ENCODE measurements around the gene GRN. TPM values are rescaled to one million over a fixed set of nuclear protein-coding genes. Genes with fewer than 3 reads are reported as not detected.
"Not testable (repeated sequence)": the region's sequence is repeated elsewhere in the genome, so short reads cannot be mapped to it uniquely, and the experiment has no call there.

The GRN gene
- total RNA-seq, 1 experiment from 2014 or later, result 197 TPM

DNA sequence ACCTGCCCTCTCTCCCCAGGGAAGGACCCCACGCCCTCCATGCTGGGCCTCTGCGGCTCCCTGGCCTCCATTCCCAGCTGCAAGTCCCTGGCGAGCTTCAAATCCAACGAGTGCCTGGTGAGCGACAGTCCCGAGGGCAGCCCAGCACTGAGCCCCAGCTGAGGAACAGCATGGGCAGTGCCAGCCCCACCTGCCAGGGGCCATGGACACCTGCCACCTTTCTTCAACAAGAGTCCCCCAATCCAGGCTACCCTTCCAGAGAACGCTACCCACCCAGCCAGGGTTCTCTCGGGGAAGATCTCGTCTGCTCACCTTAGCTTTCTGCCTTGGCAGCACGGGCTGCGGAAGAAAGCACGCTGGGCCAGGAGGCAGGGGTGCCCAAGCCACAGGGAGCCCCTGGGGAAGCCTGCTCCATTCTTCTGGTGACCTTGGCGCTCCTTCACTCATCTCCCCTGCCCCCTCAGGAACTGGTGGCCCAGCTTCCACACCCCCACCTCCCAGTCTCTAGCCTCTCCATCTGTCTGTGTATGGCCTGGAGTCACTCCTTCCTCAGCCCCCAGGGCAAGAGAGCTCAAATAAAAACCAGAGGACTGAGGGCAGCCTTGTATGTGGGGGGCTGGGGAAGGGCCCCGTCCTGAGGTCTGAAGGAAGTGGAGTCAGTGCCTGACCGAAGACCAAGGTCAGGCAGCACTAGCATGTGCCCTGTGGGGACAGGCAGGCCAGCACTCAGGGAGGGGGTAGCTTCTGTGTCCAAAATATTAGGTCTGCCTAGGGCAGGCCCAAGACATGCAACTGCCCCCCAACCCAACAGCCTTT is 26.8 kb upstream of the GRN start:
- in situ Hi-C loops (cut with HindIII; ENCODE audit: low pct_unique_long_range_greater_than_20kb, low sequenced_read_pairs), result no loop called here
- no peak for DNase-seq (ENCODE audit: low read depth, low spot score)

DNA sequence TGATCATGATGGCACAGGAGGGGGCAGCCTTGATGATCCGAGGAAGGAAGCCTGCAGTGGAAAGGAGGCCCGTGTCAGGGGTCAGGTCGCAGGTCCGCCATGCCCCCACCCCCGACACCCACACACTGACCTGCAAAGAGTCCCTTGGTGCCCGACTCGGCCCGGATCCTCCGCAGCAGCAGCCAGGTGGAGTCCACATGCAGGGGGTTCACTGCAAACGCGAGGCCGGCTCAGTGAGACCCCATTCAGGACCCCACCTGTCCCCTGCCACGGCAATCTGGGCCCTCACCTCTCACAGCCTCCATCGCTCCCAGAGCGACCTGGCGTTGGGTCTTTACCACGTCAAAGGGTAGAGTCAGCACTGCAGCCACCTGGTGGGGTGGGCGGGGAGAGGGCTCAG is 25.0 kb upstream of the GRN start:
- in situ Hi-C loops (cut with HindIII; ENCODE audit: low pct_unique_long_range_greater_than_20kb, low sequenced_read_pairs), result no loop called here
- DNase-seq (ENCODE audit: low read depth, low spot score), result no peak

DNA sequence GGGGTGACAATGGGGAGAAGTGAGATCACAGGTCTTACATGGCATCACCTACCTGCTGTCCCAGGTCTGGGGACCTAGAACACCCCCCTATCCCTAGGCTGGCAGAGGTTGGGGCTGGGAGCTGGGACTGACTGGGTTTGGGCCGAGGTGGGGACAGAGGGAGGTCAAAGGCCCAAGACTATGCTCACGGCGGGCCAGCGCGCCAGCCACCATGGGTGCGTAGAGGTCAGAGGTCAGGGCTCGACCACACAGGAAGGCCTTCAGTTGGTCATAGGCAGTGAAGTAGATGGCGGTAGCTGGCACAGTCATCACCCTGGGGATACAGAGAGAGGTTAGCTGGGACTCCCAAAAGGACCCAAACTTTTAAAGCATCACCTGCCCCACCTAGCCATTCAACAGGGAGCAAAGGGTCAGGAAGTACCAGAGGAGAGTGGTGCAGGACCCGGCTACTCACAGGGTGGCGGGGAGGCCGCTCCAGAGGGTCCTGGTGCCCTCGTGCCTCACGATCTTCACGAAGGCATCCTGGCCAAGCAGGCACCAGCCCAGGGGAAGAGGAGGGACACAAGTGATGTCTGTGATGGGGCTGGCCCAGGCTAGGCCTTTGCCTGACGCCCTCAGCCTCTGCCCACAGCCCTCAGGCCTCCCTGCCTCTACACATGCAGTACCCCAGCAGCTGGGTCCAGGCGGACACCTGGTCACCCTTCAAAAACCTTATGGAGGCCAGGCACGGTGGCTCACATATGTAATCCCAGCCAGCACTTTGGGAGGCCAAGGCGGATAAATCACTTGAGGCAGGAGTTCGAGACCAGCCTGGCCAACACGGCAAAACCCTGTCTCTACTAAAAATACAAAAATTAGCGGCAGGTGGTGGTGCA is 23.6 kb upstream of the GRN start:
- DNase-seq (ENCODE audit: low read depth, low spot score), result no peak
- in situ Hi-C loops (cut with HindIII; ENCODE audit: low pct_unique_long_range_greater_than_20kb, low sequenced_read_pairs), result no loop called here

DNA sequence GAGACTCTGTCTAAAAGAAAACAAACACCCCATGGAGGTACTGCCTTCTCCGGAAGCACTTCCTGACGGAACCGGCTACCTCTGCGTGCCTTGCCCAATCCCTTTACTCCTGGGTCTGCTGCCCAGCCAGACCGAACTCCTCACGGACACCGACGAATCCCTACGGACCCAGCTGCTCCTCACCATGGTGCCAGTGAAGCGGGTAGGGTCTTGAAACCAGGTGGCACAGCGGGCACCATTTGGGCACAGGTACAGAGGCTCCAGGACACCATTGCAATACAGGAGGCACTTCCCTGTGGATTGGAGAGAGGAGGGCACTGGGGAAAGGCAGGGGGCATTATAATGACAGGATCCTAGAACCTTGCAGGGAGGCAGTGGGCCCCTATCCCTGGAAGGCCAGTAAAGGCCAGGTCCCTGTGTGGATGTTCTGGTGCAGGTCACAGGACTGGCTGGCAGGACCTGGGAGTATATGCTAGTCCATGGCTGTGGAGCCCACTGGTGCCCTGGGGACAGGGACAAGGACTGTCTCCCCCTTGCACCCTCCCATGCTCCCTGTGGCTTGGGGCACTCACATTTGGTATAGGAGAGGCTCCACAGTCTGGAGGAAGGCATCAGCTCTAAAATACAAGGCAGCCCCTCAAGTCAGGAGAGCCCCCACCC is 22.7 kb upstream of the GRN start:
- no peak for DNase-seq (ENCODE audit: low read depth, low spot score)
- in situ Hi-C loops (cut with HindIII; ENCODE audit: low pct_unique_long_range_greater_than_20kb, low sequenced_read_pairs), result no loop called here

DNA sequence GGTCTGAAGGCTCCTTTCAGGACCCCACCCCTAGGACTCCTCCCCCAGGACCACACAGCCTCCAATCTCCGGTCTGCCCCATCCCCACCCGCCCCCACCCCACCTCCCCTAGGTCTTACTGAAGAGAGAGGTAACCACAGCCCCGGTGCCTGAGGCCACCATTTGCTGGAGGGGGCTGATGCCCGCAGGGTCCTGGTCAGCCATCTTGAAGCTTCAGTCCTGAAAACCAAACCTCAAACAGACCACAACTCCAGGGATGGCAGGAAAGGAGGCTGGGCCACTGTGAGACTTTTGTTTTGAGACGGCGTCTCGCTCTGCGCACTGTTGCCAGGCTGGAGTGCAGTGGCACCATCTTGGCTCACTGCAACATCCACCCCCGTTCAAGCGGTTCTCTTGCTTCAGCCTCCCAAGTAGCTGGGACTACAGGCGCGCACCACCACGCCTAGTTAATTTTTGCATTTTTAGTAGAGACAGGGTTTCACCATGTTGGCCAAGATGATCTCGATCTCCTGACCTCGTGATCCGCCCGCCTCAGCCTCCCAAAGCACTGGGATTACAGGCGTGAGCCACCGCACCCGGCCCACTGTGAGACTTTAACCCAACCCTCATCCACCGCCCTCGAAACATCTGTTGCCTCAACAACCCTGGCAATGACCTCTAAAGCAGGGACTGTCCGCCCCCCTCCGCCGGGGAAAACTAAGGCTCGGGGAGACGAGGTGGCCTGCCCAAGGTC is 21.6 kb upstream of the GRN start:
- DNase-seq (ENCODE audit: low read depth, low spot score), result no peak
- in situ Hi-C loops (cut with HindIII; ENCODE audit: low pct_unique_long_range_greater_than_20kb, low sequenced_read_pairs), result no loop called here

DNA sequence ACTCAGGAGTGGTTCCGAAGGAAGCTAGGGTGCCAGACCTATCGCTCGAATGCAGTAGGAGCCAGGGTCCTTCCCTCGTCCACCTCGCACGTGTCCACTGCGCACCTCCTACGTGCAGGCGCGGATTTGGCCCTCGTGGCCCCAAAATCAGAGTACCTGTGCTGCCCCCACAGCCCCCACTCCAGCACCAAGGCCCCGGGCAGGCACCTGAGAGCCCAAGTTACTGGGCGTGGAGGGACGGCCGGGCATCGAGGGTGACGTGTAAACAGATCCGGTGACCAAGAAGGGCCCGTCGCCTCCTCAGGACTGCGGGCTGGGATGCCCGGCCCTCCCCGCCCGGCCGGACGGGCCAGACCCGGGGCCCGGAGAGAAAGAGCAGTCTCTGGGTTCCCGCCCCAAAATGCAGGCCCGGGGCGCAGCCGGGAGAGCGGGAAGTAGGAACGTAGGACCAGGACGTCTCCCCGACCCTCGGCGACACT is 21.0 kb upstream of the GRN start:
- DNase-seq (ENCODE audit: low read depth, low spot score), result no peak
- in situ Hi-C loops (cut with HindIII; ENCODE audit: low pct_unique_long_range_greater_than_20kb, low sequenced_read_pairs), result no loop called here

DNA sequence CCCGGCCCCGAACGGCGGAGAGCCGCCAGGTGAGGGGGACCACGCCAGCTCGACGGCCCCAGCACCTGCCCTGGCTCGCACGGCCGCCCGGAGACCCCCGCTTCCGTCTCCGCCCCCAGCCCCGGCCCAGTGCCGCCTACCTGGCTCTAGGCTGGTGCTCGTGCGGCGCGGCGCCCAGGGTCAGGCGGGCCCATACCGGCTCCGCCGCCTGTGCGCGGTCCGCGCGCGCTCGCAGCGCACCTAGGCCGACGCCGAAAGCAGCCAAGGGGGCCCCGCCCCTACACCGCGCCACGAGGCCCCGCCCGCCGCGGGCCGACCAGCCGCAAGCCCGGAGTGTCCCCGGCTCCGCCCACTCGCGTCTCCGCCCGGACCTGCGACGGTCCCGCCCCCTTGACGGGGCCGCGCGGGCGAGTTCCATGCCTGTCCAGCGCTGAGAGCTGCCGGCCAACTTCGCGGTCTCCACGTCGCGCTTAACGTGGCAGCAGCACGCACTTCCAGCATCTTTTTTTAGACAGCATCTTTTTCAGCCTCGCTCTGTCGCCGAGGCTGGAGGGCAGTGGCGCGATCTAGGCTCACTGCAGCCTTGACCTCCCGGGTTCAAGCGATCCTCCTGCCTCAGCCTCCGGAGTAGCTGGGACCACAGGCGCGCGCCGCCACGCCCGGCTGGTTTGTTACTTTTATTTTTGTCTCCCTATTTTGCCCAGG is 20.4 kb upstream of the GRN start, which contains the start of gene SLC25A39:
TSS of gene SLC25A39 (minus strand) at position 253 of the 705 bp plus-strand sequence. CDS start 1,261 bp downstream, outside the sequence.
- in situ Hi-C loops (cut with HindIII; ENCODE audit: low pct_unique_long_range_greater_than_20kb, low sequenced_read_pairs), result no loop called here
- peak; percentile 89 for DNase-seq (ENCODE audit: low read depth, low spot score)

DNA sequence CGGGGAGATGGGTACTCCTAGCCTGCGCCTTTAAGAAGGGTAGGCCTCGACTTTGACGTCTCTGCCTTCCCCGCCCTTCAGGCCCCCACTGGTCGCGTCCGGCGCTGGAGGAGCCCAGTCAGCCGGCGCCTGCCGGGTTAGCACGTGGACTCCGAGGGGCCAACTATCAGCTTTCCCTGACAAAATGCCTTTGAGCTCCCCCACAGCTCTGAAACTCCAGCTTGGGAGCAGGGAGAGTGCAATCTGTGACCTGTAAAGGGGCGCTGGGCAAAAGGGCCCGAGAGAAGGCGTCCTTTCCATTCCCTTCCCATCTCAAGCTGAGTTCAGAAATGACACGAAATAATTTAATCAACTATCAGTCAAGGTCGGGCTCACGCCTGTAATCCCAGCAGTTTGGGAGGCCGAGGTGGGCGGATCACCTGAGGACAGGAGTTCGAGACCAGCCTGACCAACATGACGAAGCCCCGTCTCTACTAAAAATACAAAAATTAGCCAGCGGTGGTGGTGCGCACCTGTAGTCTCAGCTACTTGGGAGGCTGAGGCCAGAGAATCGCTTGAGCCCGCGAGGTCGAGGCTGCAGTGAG is 18.1 kb upstream of the GRN start:
- DNase-seq (ENCODE audit: low read depth, low spot score), result peak; percentile 98
- in situ Hi-C loops (cut with HindIII; ENCODE audit: low pct_unique_long_range_greater_than_20kb, low sequenced_read_pairs), result no loop called here

DNA sequence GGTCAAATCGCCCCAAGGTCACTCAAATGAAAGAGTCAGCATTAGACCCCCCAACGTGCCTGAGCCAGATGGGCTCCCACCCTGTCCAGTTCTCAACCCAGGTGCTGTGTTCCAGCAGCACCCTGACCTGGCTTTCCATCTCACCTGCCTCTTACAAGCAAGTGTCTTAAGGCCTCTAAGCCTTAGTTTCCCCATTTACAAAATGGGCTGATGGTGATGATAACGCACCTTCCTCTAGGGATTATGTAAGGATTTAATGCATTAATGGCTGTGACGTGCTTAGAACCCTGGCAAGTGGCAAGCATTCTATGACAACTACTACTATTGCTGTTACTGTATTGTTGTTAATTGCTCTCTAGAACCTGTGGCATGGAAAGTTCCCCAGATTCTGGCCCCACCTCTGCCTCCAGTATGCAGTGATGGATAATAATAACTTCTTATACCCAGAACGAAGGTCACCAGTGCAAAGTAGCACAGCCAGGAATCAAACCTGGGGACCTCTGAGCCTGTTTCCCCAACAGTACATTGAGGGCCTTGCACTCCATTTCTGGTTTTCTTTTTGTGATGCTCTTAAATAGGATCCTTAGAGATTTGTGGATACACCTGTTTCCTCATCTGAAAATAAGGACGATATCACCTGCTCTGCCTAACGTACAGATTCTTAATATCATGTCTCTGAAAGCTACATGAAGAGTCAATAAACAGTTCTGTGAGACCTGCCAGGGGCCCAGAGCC is 17.2 kb upstream of the GRN start:
- DNase-seq (ENCODE audit: low read depth, low spot score), result no peak
- in situ Hi-C loops (cut with HindIII; ENCODE audit: low pct_unique_long_range_greater_than_20kb, low sequenced_read_pairs), result no loop called here

DNA sequence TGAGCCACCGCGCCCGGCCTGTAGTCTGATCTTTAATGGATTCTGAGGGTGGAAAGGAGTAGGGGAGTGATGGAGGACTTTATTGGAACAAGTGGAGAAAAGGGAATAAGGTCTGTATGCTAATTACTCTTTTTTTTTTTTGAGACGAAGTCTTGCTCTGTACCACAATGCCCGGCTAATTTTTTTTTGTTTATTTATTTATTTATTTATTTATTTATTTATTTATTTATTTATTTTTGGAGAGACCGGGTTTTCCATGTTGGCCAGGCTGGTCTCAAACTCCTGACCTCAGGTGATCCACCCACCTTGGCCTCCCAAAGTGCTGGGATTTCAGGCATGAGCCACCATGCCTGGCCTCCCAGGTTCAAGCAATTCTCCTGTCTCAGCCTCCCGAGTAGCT is 15.6 kb upstream of the GRN start:
- in situ Hi-C loops (cut with HindIII; ENCODE audit: low pct_unique_long_range_greater_than_20kb, low sequenced_read_pairs); DNase-seq (ENCODE audit: low read depth, low spot score): not testable (repeated sequence)

DNA sequence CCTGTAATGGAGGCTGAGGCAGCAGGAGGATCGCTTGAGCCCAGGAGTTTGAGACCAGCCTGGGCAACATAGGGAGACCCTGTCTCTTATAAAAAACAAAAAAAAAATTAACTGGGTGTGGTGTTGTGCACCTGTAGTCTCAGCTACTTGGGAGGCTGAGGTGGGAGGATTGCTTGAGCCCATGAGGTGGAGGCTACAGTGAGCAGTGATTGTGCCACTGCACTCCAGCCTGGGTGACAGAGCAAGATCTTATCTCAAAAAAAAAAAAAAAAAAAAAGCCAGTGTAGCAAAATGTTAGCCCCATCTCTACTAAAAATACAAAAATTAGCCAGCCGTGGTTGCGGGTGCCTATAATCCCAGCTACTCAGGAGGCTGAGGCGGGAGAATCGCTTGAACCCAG is 14.8 kb upstream of the GRN start:
- DNase-seq (ENCODE audit: low read depth, low spot score); in situ Hi-C loops (cut with HindIII; ENCODE audit: low pct_unique_long_range_greater_than_20kb, low sequenced_read_pairs): not testable (repeated sequence)

DNA sequence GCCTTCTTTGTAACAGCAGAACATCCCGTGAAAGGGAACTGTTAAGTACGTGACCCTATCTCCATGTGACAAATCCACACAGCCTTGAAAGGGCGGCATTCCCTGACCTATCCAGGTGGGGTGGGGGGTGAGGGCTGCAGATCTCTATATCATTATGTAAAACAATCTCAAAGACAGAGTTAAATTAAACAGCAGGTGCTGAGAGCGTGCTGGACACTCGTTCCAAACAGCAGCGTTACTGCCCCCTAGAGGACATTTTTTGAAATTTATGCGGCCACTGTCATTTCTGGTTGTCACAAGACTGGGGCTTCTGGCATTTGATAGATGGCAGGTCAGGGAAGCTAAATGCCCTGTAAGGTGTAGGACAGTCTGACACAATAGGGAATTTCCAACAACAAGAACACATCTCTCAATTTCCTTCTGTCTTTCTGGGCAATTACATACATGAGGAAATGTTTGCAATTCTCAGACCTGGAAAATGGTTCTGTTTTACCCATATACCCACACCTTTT is 13.8 kb upstream of the GRN start:
- in situ Hi-C loops (cut with HindIII; ENCODE audit: low pct_unique_long_range_greater_than_20kb, low sequenced_read_pairs), result no loop called here
- DNase-seq (ENCODE audit: low read depth, low spot score), result peak; percentile 87

DNA sequence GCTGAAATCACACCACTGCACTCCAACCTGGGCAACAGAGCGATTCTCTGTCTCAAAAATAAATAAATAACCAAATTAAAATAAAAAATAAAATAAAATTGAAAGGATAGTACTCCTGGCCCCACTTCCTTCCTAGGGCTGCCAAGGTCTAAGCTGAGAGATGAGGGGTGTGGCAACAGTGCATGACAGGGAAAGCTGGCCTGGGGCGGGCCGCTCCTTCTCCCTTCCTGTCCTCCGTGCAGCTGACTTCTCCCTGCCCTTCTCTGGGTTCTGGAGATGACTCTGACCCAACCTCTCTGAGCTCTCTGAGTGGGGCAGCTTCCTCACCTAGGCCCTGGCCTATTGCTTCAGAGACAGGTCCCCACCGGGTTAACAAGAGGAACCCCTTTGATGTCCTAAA is 11.7 kb upstream of the GRN start:
- in situ Hi-C loops (cut with HindIII; ENCODE audit: low pct_unique_long_range_greater_than_20kb, low sequenced_read_pairs), result no loop called here
- DNase-seq (ENCODE audit: low read depth, low spot score), result no peak

DNA sequence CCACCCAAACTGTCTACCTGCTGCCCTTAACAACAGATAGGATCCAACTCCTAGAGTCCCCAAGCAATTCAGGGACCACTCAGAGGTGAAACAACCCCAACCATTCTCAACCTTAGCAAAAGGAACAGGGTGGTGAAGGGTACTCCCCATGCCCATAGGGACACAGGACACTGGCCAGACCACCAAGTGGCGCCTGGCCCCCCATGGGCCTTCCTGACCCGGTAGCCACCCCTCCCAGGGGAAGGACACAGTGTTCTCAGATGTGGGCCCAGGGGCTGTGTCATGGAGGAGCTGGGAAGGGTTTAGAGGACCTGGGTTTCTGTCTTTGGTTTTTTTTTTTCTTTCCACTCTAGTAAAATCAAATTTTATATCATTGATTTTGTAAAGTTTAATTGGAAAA is 10.8 kb upstream of the GRN start:
- no peak for DNase-seq (ENCODE audit: low read depth, low spot score)
- in situ Hi-C loops (cut with HindIII; ENCODE audit: low pct_unique_long_range_greater_than_20kb, low sequenced_read_pairs), result no loop called here

DNA sequence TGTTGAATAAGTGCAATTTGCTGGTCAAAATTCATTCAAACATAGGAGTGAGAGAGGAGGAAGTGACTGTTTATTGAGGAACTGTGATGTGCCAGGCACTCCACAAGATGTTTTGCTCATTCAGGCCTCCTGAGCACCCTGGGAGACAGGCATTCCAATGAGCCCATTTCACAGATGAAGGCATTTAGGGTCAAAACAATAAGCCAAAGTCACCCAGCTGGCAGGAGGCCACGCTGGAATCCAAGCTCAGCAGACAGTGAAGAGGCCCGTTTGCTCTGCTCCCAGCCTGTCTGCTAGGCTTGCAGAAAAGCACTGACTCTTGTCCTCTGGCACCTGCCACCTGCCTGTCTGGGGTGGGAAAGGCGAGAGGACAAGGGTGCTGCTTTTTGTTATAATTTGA is 10.4 kb upstream of the GRN start:
- DNase-seq (ENCODE audit: low read depth, low spot score), result no peak
- in situ Hi-C loops (cut with HindIII; ENCODE audit: low pct_unique_long_range_greater_than_20kb, low sequenced_read_pairs), result no loop called here

DNA sequence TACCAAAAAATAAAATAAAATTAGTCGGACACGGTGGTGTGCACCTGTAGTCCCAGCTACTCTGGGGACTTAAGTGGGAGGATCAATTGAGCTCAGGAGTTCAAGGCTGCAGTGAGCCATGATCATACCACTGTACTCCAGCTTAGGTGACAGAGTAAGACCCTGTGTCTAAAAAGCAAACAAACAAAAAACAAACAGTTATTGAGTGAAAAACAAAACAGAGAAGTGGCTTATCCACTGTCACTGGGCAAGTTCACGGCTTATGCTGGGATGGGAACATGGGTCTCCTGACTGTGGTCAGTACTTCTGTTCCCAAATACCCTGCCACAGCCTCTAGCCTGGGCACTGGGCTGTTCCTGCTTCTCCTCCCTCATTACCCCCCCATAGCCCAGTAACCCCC is 9.5 kb upstream of the GRN start:
- in situ Hi-C loops (cut with HindIII; ENCODE audit: low pct_unique_long_range_greater_than_20kb, low sequenced_read_pairs), result no loop called here
- no peak for DNase-seq (ENCODE audit: low read depth, low spot score)

All from SK-MEL-5 (cell line).